GM12878 (cell line): ENCODE measurements around the gene ABCG4. TPM values are rescaled to one million over a fixed set of nuclear protein-coding genes. Genes with fewer than 3 reads are reported as not detected.

Source experiments
- ATAC-seq: fragments of 200-7000 bp; cut with Tn5 transposase; 3 replicates; pipeline ENCODE4 v1.9.1; 2020; ENCODE audit warnings: mild to moderate bottlenecking, moderate library complexity
- BruUV-seq: library from RNA; stranded (reverse); fragments of 400-500 nt; replicated peaks from 2 replicates; lab custom pipeline; 2021; lab: Mats Ljungman, UMichigan
- CTCF ChIA-PET: fragments of 300-600 bp; sonication (Branson Sonifier 250); formaldehyde crosslinking; extraction: SDS; loops from one replicate; lab custom pipeline; 2021; ENCODE audit warnings: inconsistent platforms; lab: Yijun Ruan, JAX
- POLR2A ChIA-PET: fragments of 350-600 bp; formaldehyde crosslinking; extraction: SDS; loops from one replicate; lab custom pipeline; 2021; ENCODE audit warnings: inconsistent platforms; lab: Charles Lee
- RAD21 ChIA-PET: fragments of 300-600 bp; sonication (Branson Sonifier 250); formaldehyde crosslinking; loops from one replicate; lab custom pipeline; 2023; ENCODE audit warnings: antibody characterized with exemption; ENCODE audit not compliant: unreplicated experiment; lab: Charles Lee
- SMC1A ChIA-PET: fragments of 300-600 bp; sonication (Branson Sonifier 250); formaldehyde crosslinking; loops from one replicate; lab custom pipeline; 2023; ENCODE audit not compliant: unreplicated experiment, uncharacterized antibody; lab: Charles Lee
- DNase-seq: peaks from one replicate; pipeline ENCODE4 v3.0.0-alpha.2; 2011; ENCODE audit warnings: low read depth, low spot score
- FAIRE-seq: peaks from 3 replicates; lab custom pipeline; 2011; peaks lifted over from hg19 to GRCh38; lab: Jason Lieb, UNC
- H2AFZ ChIP-seq: 2 replicates; pipeline ENCODE4 v1.6.0; 2011; ENCODE audit warnings: low read depth, low read length, control low read depth; ENCODE audit not compliant: control insufficient read depth
- H3K27ac ChIP-seq: 2 replicates; pipeline ENCODE4 v1.5.1; 2011; ENCODE audit warnings: control low read depth; ENCODE audit not compliant: control insufficient read depth, insufficient read depth
- H3K27me3 ChIP-seq, 2 experiments: replicated peaks in 1 of 2; 2 replicates each; pipeline versions ENCODE4 v1.6.0 to v1.6.1; 2011; ENCODE audit warnings: low read length in 1 of 2; ENCODE audit not compliant: control insufficient read depth in 2 of 2, insufficient read depth in 2 of 2
- H3K36me3 ChIP-seq, 2 experiments: 2 replicates each; pipeline ENCODE4 v1.5.1; 2011; ENCODE audit warnings: low read length in 1 of 2; ENCODE audit not compliant: control insufficient read depth in 2 of 2, insufficient read depth in 2 of 2
- H3K4me1 ChIP-seq: 2 replicates; pipeline ENCODE4 v1.6.1; 2011; ENCODE audit warnings: mild to moderate bottlenecking, low read length, moderate library complexity, mixed read lengths; ENCODE audit not compliant: control insufficient read depth, insufficient read depth
- H3K4me2 ChIP-seq: 2 replicates; pipeline ENCODE4 v1.6.0; 2011; ENCODE audit warnings: control low read depth; ENCODE audit not compliant: control insufficient read depth, insufficient read depth
- H3K4me3 ChIP-seq: fragments of 200-600 bp; sonication (generic); 2 replicates; pipeline ENCODE4 v1.5.1; 2016
- H3K79me2 ChIP-seq: 2 replicates; pipeline ENCODE4 v1.6.0; 2011; ENCODE audit warnings: low read length; ENCODE audit not compliant: control insufficient read depth, insufficient read depth
- H3K9ac ChIP-seq: 2 replicates; pipeline ENCODE4 v1.8.0; 2011; ENCODE audit warnings: low read length, control low read depth, mixed read lengths; ENCODE audit not compliant: control insufficient read depth, insufficient read depth
- H3K9me3 ChIP-seq: replicated peaks from 3 replicates; pipeline ENCODE4 v1.5.1; 2011; ENCODE audit warnings: mild to moderate bottlenecking, low read length; ENCODE audit not compliant: control insufficient read depth, insufficient read depth
- H4K20me1 ChIP-seq: 2 replicates; pipeline ENCODE4 v1.6.0; 2011; ENCODE audit not compliant: control insufficient read depth, insufficient read depth
- EZH2 ChIP-seq: IDR thresholded peaks from 2 replicates; pipeline ENCODE4 v1.6.1; 2012; ENCODE audit warnings: low read depth, mild to moderate bottlenecking, control low read depth, inconsistent platforms, low read length, borderline replicate concordance; ENCODE audit not compliant: control insufficient read depth
- IRF4 ChIP-seq: IDR thresholded peaks from 2 replicates; pipeline ENCODE4 v1.6.1; 2011; ENCODE audit warnings: low read depth, low read length
- SREBF1 ChIP-seq: IDR thresholded peaks from 2 replicates; pipeline ENCODE4 v1.6.1; 2012; ENCODE audit warnings: mild to moderate bottlenecking, low read length
- WGBS: methylation state at CpG from one replicate; pipeline ENCODE4 v1.1.6; 2016; ENCODE audit warnings: low lambda C conversion rate; ENCODE audit not compliant: insufficient replicate concordance, insufficient coverage; ENCODE audit errors: missing lambda C conversion rate; 5-methylcytosine and 5-hydroxymethylcytosine counted together
- in situ Hi-C: fragments of 300-500 bp; cut with MboI; formaldehyde crosslinking; loops from 9 replicates; pipeline ENCODE4 v1.14.3; 2018; ENCODE audit warnings: mixed read lengths
- intact Hi-C: fragments of 100-400 bp; cut with micrococcal nuclease; formaldehyde crosslinking; loops from one replicate; pipeline ENCODE4 v1.14.2; 2022; ENCODE audit not compliant: unreplicated experiment
- polyA plus RNA-seq, 11 experiments: library from polyadenylated mRNA; depleted of rRNA in 4 of 11; unstranded in 6 of 11; stranded (reverse) in 5 of 11; fragments of >200 nt; fragmentation: Nextera tagmentation in 4 of 11; fragmentation: Illumina TruSeq in 1 of 11; extraction: Ambion mirVana in 4 of 11; extraction: Trizol in 1 of 11; gene quantifications; 1 replicate in 1 of 11; 2 replicates in 10 of 11; pipeline versions ENCODE4 v1.2.1 to v1.2.3, GENCODE V29; 2011 to 2016; ENCODE audit warnings: inconsistent platforms in 2 of 11, missing spikeins in 2 of 11, low read depth in 1 of 11
- total RNA-seq, 4 experiments: library from RNA; depleted of rRNA in 3 of 4; stranded (reverse); fragments of >200 nt in 3 of 4; fragmentation: Illumina TruSeq in 1 of 4; extraction: Trizol in 1 of 4; gene quantifications; 2 replicates each; pipeline versions ENCODE4 v1.2.1 to v1.2.3, GENCODE V29; 2013 to 2021

Gene ABCG4
- total and polyA plus RNA-seq, 10 of the 15 experiments (the other 5 are each of a cell fraction or from before 2014, with no cell fraction given), result not detected

- H3K9me3 ChIP-seq, result no peaks in the 10 kb centered on the region
- ChIA-PET CTCF (interaction anchor here (0.8 to 1.5 kb wide), 3 partner anchors 21 to 175 kb away, joined by 3 to 5 read pairs (median 3); no protein-coding TSS in a partner anchor), RAD21 (no interaction called here)
- H4K20me1 ChIP-seq, result no peaks in the 10 kb centered on the region
- TF ChIP-seq IRF4 (no peak), EZH2 (0 out of 2 replicates have a peak, but pooled peaks have one; percentile 26)
- TF ChIP-seq, all 136 proteins: peak for 1
- H3K36me3 ChIP-seq, result no peaks in the 10 kb centered on the region
- peaks cover 12 to 15% of the 10 kb centered on the region in 2 experiments; a peak in 3 of 4 replicates for H3K27me3 ChIP-seq
- 37% methylated on average over 6 of the region's 6 CpGs for WGBS
- ChIA-PET SMC1A (interaction anchor here (0.9 to 1.0 kb wide), 2 partner anchors 59 to 160 kb away, joined by 3 read pairs; no protein-coding TSS in a partner anchor), POLR2A (no interaction called here)
- DNase-seq (no peak), ATAC-seq (peak; percentile 23), FAIRE-seq (no peak)
- H3K9ac ChIP-seq, result no peak overlapping the region
- no peaks in the 10 kb centered on the region for H3K79me2 ChIP-seq
- no peak overlapping the region for H2AFZ ChIP-seq
- no peak overlapping the region for H3K4me3 ChIP-seq
- no TSS peak for BruUV-seq
- in situ Hi-C loops, result no loop called here
- intact Hi-C loops, result loop anchor here (5.0 kb wide), 2 partner anchors 50 to 175 kb away; no protein-coding TSS in a partner anchor
- no peak overlapping the region for H3K4me2 ChIP-seq
- no peak overlapping the region for H3K27ac ChIP-seq
- H3K4me1 ChIP-seq, result no peaks in the 10 kb centered on the region
Observed at GRCh38 chr11:119147604-119148333, 1.1 kb upstream of the ABCG4 start.

- in situ Hi-C loops (no loop called here), intact Hi-C loops (loop anchor here (5.0 kb wide), 2 partner anchors 49 to 174 kb away; no protein-coding TSS in a partner anchor)
- DNase-seq, result no peak
- peak overlapping the region; percentile 79 for H3K4me2 ChIP-seq
- WGBS, result 2% methylated on average over 16 of the region's 16 CpGs
- no TSS peak for BruUV-seq
- no peaks in the 10 kb centered on the region for H3K9me3 ChIP-seq
- ChIA-PET RAD21 (no interaction called here), POLR2A (interaction anchor here (0.5 to 0.6 kb wide), 2 partner anchors 46 to 213 kb away, joined by 3 read pairs; no protein-coding TSS in a partner anchor), SMC1A (no interaction called here), CTCF (no interaction called here)
- H4K20me1 ChIP-seq, result no peaks in the 10 kb centered on the region
- no peak for ATAC-seq
- peak overlapping the region; percentile 42 for H2AFZ ChIP-seq
- FAIRE-seq, result no peak
- no peak overlapping the region for H3K9ac ChIP-seq
- H3K27me3 ChIP-seq, result peaks cover 12 to 17% of the 10 kb centered on the region in 2 experiments; a peak in 3 of 4 replicates
- no peak overlapping the region for H3K27ac ChIP-seq
- H3K4me1 ChIP-seq, result no peaks in the 10 kb centered on the region
- peak overlapping the region; percentile 67 for H3K4me3 ChIP-seq
- H3K79me2 ChIP-seq, result no peaks in the 10 kb centered on the region
- no peaks in the 10 kb centered on the region for H3K36me3 ChIP-seq
- no peak for TF ChIP-seq SREBF1
Observed at GRCh38 chr11:119148720-119149017, 183 bp upstream of the ABCG4 start.
